Measurements from ENCODE around the gene RAB34. TPM values are rescaled to one million over a fixed set of nuclear protein-coding genes. Genes with fewer than 3 reads are reported as not detected.

Gene RAB34
- total and polyA plus RNA-seq, 2 experiments from 2014 or later = 160 to 180 TPM

DNA sequence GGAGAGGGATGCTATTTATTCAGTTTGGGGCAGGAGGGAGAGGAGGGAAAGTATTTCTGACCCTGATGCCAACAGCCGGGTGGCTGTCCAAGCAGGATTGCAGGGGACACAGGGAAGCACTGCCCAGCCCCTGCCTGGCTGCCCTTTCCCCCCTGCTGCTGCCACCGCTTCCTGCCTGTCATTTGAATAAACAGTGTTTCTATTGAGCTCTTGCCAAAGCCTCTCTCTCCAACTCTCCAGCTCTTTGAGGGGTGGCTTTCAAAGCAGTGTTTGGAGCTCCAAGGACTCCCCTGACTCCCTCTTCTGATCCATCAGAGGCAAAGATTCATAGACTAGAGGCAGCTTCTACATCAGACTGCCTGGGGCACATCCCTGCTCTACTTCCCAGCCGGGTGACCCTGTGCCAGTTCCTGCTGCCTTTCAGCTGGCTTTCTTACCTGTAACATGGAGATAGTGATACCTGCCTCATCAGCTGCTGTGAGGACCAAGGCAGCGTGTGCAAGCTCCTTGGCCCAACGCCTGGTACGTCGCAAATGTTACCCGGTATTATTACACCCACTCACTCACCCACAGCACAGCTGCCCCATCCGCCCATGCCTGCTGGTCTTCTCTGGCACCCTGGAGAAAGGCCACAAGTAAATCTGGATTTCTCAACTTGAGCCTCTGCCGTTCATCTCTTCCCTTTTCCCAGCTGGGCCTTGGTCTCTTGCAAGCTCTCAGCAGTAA lies 15.5 kb downstream of the RAB34 start:
- H3K36me3 ChIP-seq (replicated peaks; ENCODE audit: insufficient read depth, low read depth) = no peaks in the 10 kb centered on the region
- no peak for DNase-seq (ENCODE audit: low spot score)
- H3K79me2 ChIP-seq = no peaks in the 10 kb centered on the region
- H3K9me3 ChIP-seq (ENCODE audit: low read depth) = no peaks in the 10 kb centered on the region
- TF ChIP-seq CTCF (IDR thresholded peaks at IDR 0.05; ENCODE audit: poor library complexity) (no peak), EZH2phosphoT487 (IDR thresholded peaks at IDR 0.05; ENCODE audit: low read depth, severe bottlenecking, unreplicated experiment) (no peak), EZH2 (IDR thresholded peaks at IDR 0.05; ENCODE audit: borderline replicate concordance) (no peak)
- peaks cover 24% of the 10 kb centered on the region for H3K4me1 ChIP-seq (ENCODE audit: insufficient read depth)
- H3K27ac ChIP-seq = no peak overlapping the region
- no peaks in the 10 kb centered on the region for H4K20me1 ChIP-seq (ENCODE audit: insufficient read depth, poor library complexity, severe bottlenecking)
- no peaks in the 10 kb centered on the region for H3K9me2 ChIP-seq (replicated peaks; ENCODE audit: insufficient read depth)
- H3K4me3 ChIP-seq = no peak overlapping the region
- no peak overlapping the region for H3K4me2 ChIP-seq
- 93% methylated on average over 10 of the region's 10 CpGs for WGBS (ENCODE audit: low lambda C conversion rate, missing lambda C conversion rate)
- no peaks in the 10 kb centered on the region for H3K27me3 ChIP-seq
- no peak overlapping the region for H2AFZ ChIP-seq

GRCh38 chr17:28700830-28701492 lies 16.7 kb downstream of the RAB34 start:
- Histone ChIP-seq H3K9me2 (replicated peaks; ENCODE audit: insufficient read depth) (no peaks in the 10 kb centered on the region), H2AFZ (no peak overlapping the region), H3K27ac (no peak overlapping the region), H4K20me1 (ENCODE audit: insufficient read depth, poor library complexity, severe bottlenecking) (no peaks in the 10 kb centered on the region), H3K4me2 (no peak overlapping the region), H3K79me2 (no peaks in the 10 kb centered on the region), H3K4me3 (no peak overlapping the region), H3K27me3 (no peaks in the 10 kb centered on the region), H3K36me3 (replicated peaks; ENCODE audit: insufficient read depth, low read depth) (no peaks in the 10 kb centered on the region), H3K9me3 (ENCODE audit: low read depth) (no peaks in the 10 kb centered on the region), H3K4me1 (ENCODE audit: insufficient read depth) (peaks cover 28% of the 10 kb centered on the region)
- TF ChIP-seq CTCF (IDR thresholded peaks at IDR 0.05; ENCODE audit: poor library complexity) = no peak
- TF ChIP-seq EZH2phosphoT487 (IDR thresholded peaks at IDR 0.05; ENCODE audit: low read depth, severe bottlenecking, unreplicated experiment) = no peak
- TF ChIP-seq EZH2 (IDR thresholded peaks at IDR 0.05; ENCODE audit: borderline replicate concordance) = no peak
- no peak for DNase-seq (ENCODE audit: low spot score)
- WGBS (ENCODE audit: low lambda C conversion rate, missing lambda C conversion rate) = 89% methylated on average over 10 of the region's 10 CpGs

DNA sequence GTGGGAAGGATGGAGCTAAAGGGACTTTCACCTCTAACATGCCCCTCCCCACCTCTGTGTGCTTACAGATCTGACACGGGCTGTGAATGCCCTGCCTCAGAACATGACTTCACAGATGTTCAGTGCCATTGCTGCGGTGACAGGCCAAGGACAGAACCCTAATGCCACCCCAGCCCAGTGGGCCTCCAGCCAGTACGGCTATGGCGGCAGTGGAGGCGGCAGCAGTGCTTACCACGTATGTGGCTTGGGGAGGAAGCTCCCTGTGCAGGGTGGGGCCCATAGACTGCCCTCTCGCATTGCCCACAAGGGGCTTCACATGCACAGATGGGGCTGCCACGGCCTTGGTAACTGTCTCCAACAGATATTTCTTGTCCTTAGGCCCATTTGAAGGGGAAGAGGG lies 17.4 kb downstream of the RAB34 start:
- no peaks in the 10 kb centered on the region for H3K9me3 ChIP-seq (ENCODE audit: low read depth)
- no peak overlapping the region for H3K27ac ChIP-seq
- no peaks in the 10 kb centered on the region for H3K27me3 ChIP-seq
- H3K4me3 ChIP-seq = no peak overlapping the region
- H4K20me1 ChIP-seq (ENCODE audit: insufficient read depth, poor library complexity, severe bottlenecking) = no peaks in the 10 kb centered on the region
- no peak for DNase-seq (ENCODE audit: low spot score)
- H3K4me2 ChIP-seq = no peak overlapping the region
- no peak for TF ChIP-seq CTCF (IDR thresholded peaks at IDR 0.05; ENCODE audit: poor library complexity)
- no peak for TF ChIP-seq EZH2 (IDR thresholded peaks at IDR 0.05; ENCODE audit: borderline replicate concordance)
- no peak for TF ChIP-seq EZH2phosphoT487 (IDR thresholded peaks at IDR 0.05; ENCODE audit: low read depth, severe bottlenecking, unreplicated experiment)
- no peak overlapping the region for H2AFZ ChIP-seq
- H3K4me1 ChIP-seq (ENCODE audit: insufficient read depth) = peaks cover 28% of the 10 kb centered on the region
- 92% methylated on average over 8 of the region's 8 CpGs for WGBS (ENCODE audit: low lambda C conversion rate, missing lambda C conversion rate)
- H3K9me2 ChIP-seq (replicated peaks; ENCODE audit: insufficient read depth) = no peaks in the 10 kb centered on the region
- H3K79me2 ChIP-seq = no peaks in the 10 kb centered on the region
- H3K36me3 ChIP-seq (replicated peaks; ENCODE audit: insufficient read depth, low read depth) = no peaks in the 10 kb centered on the region
